ENCODE results near the gene TDRD7.
A peak's percentile ranks its signal among the peaks of the same experiment; 100 is the strongest.

TDRD7 gene

DNA sequence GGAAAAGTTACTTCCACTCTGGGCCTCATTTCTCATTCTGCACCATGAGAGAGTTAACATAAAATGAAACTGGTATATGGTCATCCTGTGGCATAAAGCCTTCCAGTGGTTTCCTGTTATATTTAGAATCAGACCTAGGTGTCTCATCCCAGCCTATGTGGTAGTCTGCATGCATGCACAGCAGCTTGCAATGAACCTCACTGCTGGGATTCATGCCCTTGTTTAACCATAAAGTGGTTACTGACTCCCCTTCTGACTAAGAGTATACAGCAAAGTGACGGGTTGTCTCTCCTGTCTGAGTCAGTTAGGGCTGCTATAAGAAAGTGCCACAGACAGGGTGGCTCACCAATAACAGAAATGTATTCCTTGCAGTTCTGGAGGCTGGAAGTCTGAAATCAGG lies 14.7 kb upstream of the TDRD7 start:
- H3K9ac ChIP-seq = no peak overlapping the region
- no peak overlapping the region for H2AFZ ChIP-seq
- no peaks in the 10 kb centered on the region for H3K79me2 ChIP-seq
- TF ChIP-seq, protein P1, sequence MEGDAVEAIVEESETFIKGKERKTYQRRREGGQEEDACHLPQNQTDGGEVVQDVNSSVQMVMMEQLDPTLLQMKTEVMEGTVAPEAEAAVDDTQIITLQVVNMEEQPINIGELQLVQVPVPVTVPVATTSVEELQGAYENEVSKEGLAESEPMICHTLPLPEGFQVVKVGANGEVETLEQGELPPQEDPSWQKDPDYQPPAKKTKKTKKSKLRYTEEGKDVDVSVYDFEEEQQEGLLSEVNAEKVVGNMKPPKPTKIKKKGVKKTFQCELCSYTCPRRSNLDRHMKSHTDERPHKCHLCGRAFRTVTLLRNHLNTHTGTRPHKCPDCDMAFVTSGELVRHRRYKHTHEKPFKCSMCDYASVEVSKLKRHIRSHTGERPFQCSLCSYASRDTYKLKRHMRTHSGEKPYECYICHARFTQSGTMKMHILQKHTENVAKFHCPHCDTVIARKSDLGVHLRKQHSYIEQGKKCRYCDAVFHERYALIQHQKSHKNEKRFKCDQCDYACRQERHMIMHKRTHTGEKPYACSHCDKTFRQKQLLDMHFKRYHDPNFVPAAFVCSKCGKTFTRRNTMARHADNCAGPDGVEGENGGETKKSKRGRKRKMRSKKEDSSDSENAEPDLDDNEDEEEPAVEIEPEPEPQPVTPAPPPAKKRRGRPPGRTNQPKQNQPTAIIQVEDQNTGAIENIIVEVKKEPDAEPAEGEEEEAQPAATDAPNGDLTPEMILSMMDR (IDR thresholded peaks at IDR 0.05) = no peak
- no peaks in the 10 kb centered on the region for H3K36me3 ChIP-seq (ENCODE audit: control insufficient read depth, insufficient read depth, low read length)
- no peaks in the 10 kb centered on the region for H3K27me3 ChIP-seq (ENCODE audit: control insufficient read depth, insufficient read depth, low read length)
- H3K4me2 ChIP-seq (ENCODE audit: low read length) = no peak overlapping the region
- no peaks in the 10 kb centered on the region for H3K4me1 ChIP-seq
- no peak overlapping the region for H3K4me3 ChIP-seq (ENCODE audit: low read depth, low read length)
- H3K9me3 ChIP-seq (ENCODE audit: control insufficient read depth, low read length) = no peaks in the 10 kb centered on the region
- no peak overlapping the region for H3K27ac ChIP-seq

DNA sequence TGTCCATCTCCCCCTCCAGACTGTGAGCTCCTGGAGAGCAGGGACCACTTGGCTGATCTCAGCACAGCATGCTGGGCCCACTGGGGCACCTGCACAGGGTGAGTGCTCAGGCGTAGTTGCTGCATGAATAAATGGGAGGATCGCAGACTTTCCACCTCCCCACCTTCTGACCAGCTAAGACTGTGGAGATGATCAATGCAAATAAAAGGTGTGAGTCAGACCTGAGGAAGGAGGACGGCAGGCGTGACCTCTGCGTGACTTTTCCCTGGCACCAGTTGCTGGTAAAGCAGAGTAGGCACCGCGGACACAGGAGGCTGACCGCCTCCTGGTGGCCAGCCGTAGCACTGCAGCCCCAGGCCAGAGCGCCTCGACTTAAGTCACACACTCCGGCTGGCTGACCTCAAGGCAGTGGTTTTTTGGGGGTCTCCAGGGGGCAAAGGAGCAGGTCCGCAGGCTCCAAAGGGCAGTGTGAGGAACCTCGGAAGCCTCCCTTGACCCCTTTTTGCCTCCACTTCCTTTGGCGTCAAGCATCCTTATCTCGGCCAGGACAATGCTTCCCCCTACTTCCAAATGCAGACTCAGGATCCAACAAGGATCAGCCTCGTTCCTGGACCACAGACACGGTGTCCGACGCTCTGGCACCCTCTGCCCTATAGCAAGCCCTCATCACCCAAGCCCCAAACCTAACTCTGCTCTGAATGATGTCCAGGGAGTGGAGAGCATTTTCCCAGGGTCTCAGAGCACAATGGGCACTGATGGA lies 12.7 kb upstream of the TDRD7 start:
- H3K36me3 ChIP-seq (ENCODE audit: control insufficient read depth, insufficient read depth, low read length) = no peaks in the 10 kb centered on the region
- H3K27ac ChIP-seq = no peak overlapping the region
- H3K79me2 ChIP-seq = no peaks in the 10 kb centered on the region
- no peak overlapping the region for H2AFZ ChIP-seq
- H3K4me2 ChIP-seq (ENCODE audit: low read length) = no peak overlapping the region
- H3K9ac ChIP-seq = no peak overlapping the region
- no peak overlapping the region for H3K4me3 ChIP-seq (ENCODE audit: low read depth, low read length)
- H3K9me3 ChIP-seq (ENCODE audit: control insufficient read depth, low read length) = peaks cover 4% of the 10 kb centered on the region
- TF ChIP-seq, protein P1 (IDR thresholded peaks at IDR 0.05) = peak; percentile 86
- no peaks in the 10 kb centered on the region for H3K27me3 ChIP-seq (ENCODE audit: control insufficient read depth, insufficient read depth, low read length)
- no peaks in the 10 kb centered on the region for H3K4me1 ChIP-seq

DNA sequence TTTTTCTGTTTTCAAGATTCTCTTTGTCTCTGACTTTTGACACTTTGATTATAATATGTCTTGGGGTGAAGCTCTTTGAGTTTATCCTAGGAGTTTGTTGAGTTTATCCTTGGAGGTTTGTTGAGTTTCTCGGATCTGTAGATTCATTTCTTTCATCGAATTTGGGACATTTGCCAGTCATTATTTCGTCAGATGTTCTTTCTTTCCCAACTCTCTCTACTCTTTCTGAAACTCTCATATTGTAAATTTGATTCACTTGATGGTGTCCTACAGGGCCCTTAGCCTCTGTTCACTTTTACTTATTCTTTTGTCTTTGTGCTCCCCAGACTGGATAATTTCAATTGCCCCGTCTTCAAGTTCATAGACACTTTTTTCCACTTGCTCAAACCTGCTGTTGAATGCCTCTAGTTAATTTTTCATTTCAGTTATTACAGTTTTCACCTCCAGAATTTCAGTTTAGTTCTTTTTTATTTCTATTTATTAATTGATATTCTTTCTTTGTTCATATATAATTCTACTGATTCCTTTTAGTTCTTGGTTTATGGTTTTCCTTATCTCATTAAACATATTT lies 8.1 kb upstream of the TDRD7 start:
- TF ChIP-seq, protein P1 (IDR thresholded peaks at IDR 0.05) = no peak
- H3K27me3 ChIP-seq (ENCODE audit: control insufficient read depth, insufficient read depth, low read length) = no peaks in the 10 kb centered on the region
- H3K4me3 ChIP-seq (ENCODE audit: low read depth, low read length) = no peak overlapping the region
- H3K9ac ChIP-seq = no peak overlapping the region
- peaks cover 4% of the 10 kb centered on the region for H3K9me3 ChIP-seq (ENCODE audit: control insufficient read depth, low read length)
- no peaks in the 10 kb centered on the region for H3K4me1 ChIP-seq
- H3K36me3 ChIP-seq (ENCODE audit: control insufficient read depth, insufficient read depth, low read length) = no peaks in the 10 kb centered on the region
- no peak overlapping the region for H3K4me2 ChIP-seq (ENCODE audit: low read length)
- H2AFZ ChIP-seq = no peak overlapping the region
- no peak overlapping the region for H3K27ac ChIP-seq
- H3K79me2 ChIP-seq = no peaks in the 10 kb centered on the region

DNA sequence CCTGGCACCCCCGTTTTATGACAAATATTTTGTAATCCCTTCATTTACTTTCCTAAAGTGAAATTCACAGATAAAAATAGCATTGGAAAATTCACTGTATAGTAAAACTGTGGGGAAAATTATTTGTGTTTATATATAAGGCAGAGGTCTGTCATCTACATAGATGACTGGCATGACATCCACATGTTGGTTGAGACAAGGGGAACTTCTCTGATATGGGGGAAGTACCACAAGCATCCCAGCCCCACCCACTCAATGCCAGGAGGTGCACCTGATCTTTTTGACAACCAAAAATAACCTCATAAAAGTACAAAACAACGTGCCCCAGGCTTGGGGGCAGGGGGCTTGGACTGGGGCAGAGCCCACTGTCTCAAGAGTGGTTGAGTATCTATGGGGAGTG lies 6.3 kb upstream of the TDRD7 start:
- no peaks in the 10 kb centered on the region for H3K27me3 ChIP-seq (ENCODE audit: control insufficient read depth, insufficient read depth, low read length)
- H2AFZ ChIP-seq = no peak overlapping the region
- no peak overlapping the region for H3K4me2 ChIP-seq (ENCODE audit: low read length)
- peaks cover 4% of the 10 kb centered on the region for H3K9me3 ChIP-seq (ENCODE audit: control insufficient read depth, low read length)
- no peak overlapping the region for H3K27ac ChIP-seq
- TF ChIP-seq, protein P1 (IDR thresholded peaks at IDR 0.05) = no peak
- no peak overlapping the region for H3K9ac ChIP-seq
- no peaks in the 10 kb centered on the region for H3K4me1 ChIP-seq
- no peaks in the 10 kb centered on the region for H3K79me2 ChIP-seq
- no peaks in the 10 kb centered on the region for H3K36me3 ChIP-seq (ENCODE audit: control insufficient read depth, insufficient read depth, low read length)
- no peak overlapping the region for H3K4me3 ChIP-seq (ENCODE audit: low read depth, low read length)

Measured in parathyroid adenoma (tissue), 2 donors.